ENCODE results near the gene ARID3A.

ARID3A gene

DNA sequence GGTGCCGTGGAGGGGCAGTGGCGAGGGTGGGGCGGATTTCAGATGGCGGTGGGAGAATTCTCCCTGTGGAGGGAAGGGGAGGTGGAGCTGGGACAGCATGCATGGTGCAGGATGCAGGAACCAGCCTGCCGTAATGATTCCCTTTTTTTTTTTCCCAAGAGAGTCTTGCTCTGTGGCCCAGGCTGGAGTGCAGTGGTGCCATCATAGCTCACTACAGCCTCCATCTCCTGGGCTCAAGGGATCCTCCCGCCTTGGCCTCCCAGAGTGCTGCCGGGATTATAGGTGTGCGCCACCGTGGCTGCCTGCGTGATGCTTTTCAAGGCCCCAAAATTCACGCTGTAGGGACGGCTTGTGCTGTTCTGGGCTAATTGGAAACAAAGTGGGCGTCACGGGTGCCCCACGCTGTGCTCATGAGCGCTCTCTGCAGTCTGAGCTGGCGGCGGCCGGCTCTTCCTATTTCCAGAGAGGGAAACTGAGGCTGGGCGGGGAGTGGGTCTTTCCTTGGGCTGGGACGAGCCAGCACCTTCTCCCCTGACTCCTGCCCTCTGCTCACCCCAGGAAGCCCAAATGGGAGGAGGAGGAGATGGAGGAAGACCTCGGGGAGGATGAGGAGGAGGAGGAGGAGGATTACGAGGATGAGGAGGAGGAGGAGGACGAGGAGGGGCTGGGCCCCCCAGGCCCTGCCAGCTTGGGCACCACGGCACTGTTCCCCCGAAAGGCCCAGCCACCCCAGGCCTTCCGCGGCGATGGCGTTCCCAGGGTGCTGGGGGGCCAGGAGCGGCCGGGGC lies 6.2 kb downstream of the ARID3A start:
- no peak for DNase-seq (ENCODE audit: low spot score)

DNA sequence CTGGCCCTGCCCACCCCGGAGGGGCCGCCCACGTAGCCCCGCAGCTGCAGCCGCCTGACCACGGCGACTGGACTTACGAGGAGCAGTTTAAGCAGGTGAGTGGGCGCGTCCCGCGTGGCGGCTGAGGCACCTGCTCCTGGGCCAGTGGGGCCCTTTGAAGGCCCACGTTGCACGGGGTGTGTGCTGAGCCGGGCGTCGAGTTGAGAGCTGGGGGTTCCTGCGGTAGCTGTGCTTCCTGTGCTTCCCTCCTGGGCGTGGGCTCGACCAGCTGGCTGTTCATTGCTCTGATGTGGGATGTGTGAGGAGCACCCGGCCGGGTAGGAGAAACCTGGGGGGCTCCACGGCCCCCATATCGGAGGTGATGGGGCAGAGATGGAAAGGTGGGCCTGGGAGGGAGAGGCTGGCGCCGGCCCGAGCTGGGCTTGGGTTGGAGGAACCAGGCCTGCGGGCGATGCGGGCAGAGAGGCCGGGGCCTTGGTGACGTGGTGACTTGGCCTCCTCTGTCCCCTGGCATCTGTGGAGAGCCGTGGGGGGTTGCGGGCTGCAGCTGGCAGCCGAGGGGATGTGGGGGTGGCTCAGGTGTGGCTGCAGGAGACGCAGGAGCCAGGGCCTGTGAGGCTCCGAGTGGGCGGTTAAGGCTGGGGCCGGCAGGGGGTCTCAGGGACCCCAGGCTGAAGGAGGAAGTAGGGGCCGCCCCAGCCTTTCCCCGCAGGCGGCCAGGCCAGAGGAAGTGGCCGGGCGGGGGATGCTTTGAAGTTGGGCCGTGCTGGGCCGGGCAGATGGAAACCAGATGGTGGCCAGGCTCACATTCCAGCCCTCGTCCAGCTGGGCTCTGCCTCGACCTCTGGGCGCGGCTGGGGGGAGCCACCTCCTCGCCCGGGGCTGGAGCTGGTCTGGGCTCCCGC lies 7.1 kb downstream of the ARID3A start:
- DNase-seq (ENCODE audit: low spot score): peak; percentile 55

DNA sequence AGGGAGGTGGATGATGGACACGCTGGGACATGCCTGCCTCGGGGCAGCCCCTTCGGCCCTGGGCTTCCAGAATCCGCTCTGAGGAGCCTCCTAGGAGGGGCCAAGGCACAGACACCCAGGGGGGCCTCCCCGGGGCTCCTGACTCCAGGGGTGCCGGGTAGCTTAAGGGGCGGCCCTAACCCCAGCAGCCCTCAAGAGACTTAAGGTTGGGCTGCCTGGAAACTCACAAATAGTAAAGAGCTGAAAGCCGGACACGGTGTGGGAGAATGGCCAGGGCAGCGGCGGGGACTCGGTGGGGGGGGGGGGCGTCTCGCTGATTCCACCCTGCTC lies 7.7 kb downstream of the ARID3A start:
- no peak for DNase-seq (ENCODE audit: low spot score)

DNA sequence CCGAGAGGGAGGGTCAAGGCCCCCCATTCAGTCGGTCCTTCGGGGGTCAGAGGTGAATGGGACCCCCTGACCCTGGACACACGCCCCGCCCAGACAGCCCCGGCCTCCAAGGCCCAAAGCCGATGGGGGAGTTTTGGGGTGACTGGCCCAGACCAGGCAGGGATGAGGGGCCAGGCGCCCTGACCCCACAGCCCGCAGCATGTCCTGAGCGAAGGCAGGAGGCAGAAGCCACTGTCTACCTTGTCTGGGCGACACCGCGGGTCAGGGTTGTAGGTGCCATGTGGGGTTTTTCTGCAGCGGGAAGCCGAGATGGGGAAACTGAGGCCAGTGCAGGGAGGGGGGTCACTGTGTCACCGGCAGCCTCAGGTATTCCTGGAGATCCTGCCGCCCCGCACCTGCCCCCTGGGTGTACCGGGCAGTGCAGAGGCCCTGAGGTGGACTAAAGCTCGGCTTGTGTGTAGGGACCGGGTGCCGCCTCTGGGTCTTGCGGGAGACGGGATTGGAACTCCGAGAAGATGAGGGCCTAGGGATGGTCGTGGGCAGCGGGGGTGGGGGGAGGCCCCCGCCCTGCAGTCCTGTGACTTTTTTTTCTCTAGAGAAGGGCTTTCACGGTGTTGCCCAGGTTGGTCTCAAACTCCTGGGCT lies 8.5 kb downstream of the ARID3A start:
- no peak for DNase-seq (ENCODE audit: low spot score)

DNA sequence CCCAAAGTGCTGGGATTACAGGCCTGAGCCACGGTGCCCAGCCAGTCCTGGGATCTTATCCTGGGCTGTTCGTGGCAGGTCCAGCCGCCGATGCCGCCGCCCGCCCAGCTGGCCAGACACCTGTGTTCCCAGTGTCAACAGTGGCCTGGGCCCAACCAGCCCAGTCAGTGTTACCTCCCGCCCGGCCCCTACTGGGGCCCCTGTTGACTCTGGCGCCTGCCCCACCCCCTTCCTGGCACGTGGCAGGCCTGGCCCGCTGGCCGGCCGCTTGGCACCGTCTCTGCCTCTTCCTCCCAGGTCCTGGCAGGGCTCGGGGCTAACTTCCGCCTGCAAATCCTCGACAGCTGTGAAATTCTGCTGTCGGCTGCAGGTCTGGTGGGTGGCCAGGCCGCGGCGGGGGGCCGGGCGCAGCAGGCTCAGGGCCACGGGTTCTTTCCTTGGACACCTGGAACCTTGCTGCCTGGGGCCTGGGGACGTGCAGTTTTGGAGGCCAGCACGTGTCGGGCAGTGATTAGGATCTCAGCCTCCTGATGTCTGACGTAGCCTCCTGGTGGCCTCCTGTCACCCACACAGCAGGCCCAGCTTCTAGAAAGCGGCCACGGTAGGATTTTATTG lies 9.1 kb downstream of the ARID3A start:
- no peak for DNase-seq (ENCODE audit: low spot score)

DNA sequence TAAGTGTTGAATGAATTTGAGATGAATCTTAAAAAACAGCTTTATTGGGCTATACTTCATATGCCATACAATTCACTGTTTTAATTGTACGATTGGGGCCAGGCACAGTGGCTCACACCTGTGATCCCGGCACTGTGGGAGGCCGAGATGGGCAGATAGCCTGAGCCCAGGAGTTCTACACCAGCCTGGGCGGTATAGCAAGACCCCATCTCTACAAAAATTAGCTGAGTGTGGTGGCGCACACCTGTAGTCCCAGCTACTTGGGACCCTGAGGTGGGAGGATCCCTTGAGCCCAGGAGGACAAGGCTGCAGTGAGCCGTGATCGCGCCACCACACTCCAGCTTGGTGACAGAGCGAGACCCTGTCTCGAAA lies 10.3 kb downstream of the ARID3A start:
- no peak for DNase-seq (ENCODE audit: low spot score)

DNA sequence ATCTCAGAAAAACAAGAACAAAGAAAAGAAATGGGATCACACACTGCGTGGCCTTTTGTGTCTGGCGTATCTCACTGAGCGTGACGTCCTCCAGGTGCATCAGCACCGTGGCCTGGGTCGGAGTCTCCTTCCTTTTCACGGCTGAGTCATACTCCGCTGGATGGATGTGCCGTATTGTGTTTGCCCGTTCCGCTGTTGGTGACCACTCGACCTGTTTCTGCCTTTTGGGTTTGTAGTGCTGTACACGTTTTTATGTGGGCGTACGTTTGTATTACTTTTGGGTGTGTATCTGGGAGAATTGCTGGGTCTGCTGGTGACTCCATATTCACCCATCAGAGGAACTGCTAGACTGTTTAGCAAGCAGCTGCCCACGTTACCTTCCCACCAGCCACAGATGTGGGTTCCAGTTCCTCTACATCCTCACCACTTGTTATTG lies 11.4 kb downstream of the ARID3A start:
- DNase-seq (ENCODE audit: low spot score): peak; percentile 64

DNA sequence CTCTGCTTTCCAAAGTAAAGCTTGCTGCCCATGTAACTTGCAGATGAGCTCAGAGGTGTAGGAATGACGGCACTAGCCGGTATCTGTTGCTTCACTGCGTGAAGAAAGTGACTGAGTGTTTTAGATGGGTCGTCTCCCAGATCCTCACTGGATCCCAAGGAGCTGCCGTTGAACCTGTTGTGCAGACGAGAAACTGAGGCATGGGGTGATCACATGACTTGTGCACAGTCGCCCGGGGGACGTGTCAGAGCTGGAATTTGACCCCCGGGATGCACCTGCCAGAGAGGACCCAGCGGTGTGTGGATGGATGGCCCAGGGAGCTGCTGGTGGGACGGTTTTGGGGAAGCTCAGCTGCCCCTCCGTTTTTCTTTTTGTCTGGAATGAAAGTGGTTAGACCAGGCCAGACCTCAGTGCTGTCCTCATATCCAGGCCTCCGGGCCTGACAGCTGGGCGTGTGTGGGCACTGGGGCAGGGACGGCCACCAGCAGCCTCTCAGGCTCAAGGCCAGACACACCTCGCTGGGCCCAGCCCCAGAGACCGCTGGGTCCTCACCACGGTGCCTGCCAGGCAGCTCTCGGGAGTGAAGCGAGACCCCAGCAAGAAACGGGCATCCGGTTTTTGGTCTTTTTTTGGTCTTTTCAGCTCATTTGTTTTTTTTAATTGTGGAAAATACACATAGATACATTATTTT lies 12.5 kb downstream of the ARID3A start:
- no peak for DNase-seq (ENCODE audit: low spot score)

DNA sequence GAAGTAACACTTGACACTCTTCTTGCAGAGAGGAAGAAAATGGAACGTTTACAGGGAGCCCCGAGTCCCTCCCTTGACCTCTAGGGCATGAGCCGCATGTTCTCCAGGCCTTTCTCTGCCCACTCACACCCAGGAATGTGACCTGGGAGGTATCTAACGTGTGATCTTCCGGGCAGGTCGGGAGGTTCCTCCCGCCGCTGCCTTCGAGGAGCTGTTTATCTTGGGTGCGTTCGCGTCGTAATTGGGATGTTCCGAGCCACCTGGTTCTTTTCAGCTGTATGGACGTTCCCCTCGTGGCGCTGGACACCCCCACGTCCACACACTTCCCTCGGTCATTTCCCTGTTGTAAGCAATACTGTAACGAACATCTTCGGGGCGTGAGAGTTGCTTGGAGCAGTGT lies 13.6 kb downstream of the ARID3A start:
- DNase-seq (ENCODE audit: low spot score): no peak

DNA sequence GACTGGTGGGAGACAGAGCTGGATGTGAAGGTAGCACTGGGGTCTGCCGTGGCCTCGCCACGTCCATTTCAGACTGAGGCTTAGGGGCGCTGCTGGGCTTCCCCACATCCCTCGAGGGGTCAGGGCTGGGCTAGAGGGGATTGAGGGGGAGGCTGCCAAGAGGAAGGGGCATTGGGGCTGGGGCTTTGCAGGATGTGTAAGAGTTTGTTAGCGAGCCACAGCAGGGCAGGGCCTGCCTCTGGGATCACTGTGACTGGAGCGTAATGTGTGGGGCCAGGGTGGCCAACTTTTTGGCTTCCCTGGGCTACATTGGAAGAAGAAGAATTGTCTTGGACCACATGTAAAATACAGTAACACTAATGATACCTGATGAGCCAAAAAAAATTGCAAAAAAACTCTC lies 14.1 kb downstream of the ARID3A start:
- no peak for DNase-seq (ENCODE audit: low spot score)

DNA sequence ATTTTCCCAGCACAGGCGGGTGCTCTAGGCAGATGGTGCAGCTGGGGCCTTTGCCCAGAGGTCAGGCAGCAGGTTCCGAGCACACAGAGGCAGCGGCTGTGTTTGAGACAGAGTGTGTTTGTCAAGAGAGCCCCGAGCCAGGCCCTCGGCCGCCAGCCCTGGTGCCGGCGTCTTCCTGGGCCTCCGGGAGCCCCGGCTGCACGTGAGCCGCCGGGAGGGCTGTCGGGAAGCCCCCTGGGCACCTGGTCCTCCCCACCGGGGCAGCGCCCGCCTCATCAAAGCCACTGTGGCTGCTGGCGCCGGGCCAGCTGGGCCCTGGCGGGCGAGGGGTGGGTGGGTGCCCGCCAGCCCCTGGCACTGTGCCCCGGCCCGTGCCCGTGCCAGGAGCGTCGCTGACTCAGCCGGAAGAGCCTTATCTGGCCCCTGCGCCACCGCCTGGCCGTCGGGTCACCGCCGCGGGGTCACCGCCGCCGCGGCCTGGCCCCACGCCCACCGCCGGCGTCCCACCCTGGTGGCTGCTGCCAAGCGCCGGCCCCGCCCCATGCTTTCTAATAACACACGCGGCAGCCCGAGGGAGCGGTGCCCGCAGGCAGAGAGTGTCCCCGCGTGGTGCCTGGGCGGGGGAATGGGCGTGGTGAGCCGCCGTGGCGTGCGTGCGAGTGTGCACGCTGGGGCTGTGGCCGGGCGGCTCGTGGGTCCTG lies 14.9 kb downstream of the ARID3A start:
- peak; percentile 69 for DNase-seq (ENCODE audit: low spot score)

DNA sequence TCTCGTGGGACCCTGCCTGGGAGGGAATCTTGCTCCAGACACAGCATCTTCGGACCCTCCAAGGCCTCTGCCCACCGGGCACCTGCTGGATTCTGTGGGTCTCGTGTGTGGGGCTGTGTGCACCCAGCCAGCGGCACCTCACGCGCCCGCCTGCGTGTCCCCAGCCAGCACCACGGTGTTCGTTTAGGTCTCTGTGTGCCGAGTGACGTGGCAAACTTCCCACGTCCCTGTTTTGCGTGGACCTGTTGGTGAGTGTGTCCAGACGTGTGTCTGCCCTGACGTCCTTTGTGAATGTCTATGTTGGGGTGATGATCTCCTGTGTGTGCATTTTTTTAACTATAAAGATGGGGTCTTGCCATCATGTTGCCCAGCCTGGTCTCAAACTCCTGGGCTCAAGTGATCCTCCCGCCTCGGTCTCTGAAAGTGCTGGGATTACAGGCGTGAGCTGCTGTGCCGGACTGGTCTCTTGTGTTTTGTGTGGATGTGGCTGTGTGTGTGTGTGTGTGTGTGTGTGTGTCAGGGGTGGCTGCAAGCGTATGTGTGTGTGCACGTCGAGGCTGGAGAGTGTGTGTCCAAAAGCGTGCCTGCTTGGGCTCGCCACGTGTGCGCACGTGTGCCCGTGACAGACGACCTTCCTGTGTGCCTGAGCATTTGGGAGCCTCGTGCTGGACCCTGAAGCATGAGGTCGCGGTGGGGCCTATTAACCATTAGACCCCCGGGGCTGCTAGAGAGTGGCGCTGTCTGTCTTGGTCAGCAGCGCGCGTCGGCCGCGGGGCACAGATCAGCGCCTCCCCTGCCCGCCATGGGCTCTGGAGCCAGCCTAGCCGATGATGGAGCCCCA lies 15.7 kb downstream of the ARID3A start:
- DNase-seq (ENCODE audit: low spot score): no peak

DNA sequence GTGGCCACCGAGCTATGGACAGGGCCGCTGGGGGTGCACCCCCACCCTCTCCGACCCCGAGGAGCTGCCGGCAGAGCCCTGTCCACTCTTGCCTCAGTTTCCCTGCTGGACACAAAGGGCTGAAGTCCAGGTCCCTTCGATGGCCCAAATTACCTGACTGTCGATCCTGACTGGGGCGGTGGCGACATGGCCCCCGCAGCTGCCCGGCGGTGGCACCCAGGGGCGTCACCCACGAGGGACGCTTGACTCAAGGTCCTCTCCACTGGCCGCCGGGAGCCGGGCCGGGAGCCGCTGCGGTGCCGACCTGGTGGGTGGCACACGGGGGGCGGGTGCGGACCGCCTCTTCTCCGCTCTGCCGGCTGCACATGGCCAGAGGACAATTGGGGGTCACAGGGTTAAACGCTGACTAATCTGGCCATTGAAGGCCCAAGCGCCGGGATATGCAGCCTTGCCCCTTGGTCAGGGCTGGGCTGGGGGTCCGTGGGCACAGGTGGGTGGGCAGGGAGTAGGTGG lies 16.4 kb downstream of the ARID3A start:
- no peak for DNase-seq (ENCODE audit: low spot score)

DNA sequence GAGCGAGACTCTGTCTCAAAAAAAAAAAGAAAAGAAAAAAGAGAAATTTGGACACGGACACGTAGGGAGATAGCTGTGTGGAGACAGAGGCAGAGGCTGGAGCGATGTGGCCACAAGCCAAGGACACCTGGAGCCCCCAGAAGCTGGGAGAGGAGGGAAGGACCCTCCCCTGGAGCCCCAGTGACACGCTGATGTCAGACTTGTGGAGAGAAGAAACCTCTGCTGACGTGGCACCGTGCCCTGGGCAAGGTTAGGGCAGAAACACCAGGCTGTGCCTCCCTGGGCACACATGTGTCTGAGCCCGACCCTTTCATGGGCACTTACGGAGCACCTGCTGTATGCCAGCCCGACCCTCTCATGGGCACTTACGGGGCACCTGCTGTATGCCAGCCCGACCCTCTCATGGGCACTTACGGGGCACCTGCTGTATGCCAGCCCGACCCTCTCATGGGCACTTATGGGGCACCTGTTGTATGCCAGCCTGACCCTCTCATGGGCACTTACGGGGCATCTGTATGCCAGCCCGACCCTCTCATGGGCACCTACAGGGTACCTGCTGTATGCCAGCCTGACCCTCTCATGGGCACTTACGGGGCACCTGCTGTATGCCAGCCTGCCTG lies 17.8 kb downstream of the ARID3A start:
- DNase-seq (ENCODE audit: low spot score): no peak

DNA sequence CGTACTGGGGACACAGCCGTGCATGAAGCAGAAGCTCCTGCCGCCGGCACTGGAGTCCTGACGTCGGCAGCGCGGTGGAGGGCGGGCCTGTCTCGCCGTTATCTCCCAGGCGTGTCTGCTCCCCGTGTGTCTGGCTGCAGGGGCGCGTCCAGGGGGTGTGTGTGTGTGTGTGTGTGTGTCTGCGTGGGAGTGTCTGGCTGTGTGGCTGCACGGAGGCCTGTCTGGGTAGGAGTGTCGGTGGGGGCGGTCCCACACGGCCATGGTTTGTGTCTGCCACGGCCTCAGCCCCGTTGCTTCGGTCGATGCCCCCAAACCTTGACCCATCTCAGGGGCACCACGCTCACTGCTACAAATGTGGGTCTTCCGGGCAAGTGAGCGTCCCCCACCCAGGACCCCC lies 18.3 kb downstream of the ARID3A start:
- no peak for DNase-seq (ENCODE audit: low spot score)

DNA sequence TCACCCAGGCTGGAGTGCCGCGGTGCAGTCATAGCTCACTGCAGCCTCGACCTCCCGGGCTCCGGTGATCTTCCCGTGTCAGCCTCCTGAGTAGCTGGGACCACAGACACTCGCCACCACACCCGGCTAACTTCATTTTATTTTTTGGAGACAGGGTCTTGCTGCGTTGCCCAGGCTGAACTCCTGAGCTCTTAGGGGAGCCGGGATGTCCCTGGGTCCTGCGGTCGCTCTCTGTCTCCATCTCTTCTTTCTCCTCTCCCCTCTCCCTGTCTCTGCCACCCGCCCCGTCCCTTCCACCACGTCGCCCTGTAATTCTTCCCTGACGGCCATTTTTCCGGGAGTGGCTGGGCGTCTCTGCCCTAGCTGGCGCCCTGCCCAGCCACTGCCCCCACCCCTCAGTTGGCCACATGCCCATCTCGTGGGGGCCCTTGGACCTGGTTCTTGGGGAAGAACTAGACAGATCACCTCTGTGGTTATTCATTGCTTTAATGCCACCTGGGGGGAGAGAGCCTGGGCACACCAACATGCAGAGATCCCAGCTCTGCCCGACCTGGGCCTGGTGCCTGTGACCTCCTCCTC lies 18.9 kb downstream of the ARID3A start:
- DNase-seq (ENCODE audit: low spot score): no peak

DNA sequence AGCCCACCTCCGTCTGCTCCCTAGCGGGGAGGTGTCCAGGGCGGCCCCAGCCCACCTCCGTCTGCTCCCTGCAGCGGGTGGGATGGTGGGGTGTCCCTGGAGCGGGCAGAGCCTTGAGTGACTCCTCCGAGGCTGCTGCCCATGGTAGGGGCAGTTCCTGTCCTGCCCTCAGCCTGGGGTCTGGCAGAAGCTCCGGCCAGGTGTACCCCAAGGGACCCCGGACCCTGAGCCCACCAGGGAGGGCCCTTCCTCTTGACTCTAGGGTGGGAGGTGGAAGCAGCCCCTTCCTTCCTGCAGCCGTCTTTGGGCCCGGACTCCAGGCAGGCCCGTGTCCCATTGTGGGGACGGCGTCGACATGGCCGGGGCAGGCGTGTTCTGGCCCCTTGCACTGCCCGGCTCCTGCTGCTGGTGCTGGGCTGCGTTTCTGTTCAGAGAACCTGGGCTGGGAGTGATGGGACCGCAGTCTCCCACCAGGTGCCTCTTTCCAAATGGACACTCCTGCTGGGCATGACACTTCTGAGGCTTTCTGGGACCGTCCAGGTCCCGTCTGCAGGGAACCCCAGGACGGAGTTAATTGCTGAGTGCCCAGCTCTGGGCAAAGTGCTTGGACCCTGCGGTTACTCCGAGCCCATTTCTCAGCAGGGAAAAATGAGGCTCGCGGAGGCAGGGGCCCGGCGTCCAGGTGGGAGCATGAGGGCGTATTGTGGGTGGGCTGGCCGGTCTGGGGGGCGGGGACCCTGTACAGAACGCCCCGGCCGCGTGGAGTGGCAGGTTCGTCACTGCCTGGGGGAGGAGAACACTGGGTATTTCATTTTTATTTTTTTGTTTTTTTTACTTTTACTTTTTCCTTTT lies 19.8 kb downstream of the ARID3A start:
- no peak for DNase-seq (ENCODE audit: low spot score)

DNA sequence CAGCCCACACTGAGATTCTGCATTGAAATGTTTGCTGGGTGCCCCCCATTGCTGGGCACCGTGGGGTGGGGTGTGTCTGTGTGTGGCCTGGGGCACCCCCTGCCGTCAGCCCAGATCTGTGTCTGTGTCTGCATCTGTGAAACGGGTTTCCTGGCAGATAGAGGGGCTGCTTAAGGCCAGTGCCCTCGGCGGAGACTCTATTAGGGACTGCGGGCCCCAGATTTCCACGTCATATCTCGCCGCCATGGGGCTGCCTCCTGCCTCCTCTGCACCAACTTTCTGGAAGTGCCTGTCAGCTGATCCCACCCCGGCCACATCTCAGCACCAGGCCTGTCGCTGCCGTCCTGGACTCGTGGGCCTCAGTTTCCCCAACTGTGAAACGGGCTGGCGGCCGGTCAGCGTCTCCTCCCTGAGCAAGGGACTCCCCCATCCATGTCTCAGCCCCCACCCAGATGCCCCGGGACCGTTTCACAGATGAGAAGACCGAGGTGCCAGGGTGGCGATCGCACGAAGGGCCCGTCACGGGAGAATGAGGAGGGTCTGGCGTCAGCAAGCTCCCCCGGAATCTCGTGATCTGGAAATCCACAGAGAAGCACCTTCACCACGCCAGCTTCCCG lies 21.4 kb downstream of the ARID3A start:
- DNase-seq (ENCODE audit: low spot score): no peak
